ENCODE results near the gene MED12L.

The MED12L gene

GRCh38 chr3:151124476-151124875 lies 39.0 kb downstream of the MED12L start:
- no peak for DNase-seq
- in situ Hi-C loops (cut with MboI; ENCODE audit: low pct_unique_long_range_greater_than_20kb, low sequenced_read_pairs) = no loop called here

GRCh38 chr3:151130428-151130827 lies 45.0 kb downstream of the MED12L start:
- in situ Hi-C loops (cut with MboI; ENCODE audit: low pct_unique_long_range_greater_than_20kb, low sequenced_read_pairs) = no loop called here
- DNase-seq = no peak

GRCh38 chr3:151133175-151133574 lies 47.7 kb downstream of the MED12L start:
- no peak for DNase-seq
- in situ Hi-C loops (cut with MboI; ENCODE audit: low pct_unique_long_range_greater_than_20kb, low sequenced_read_pairs) = no loop called here

GRCh38 chr3:151133917-151134450 lies 48.5 kb downstream of the MED12L start:
- in situ Hi-C loops (cut with MboI; ENCODE audit: low pct_unique_long_range_greater_than_20kb, low sequenced_read_pairs) = no loop called here
- DNase-seq = no peak

GRCh38 chr3:151135541-151136337 lies 50.3 kb downstream of the MED12L start:
- in situ Hi-C loops (cut with MboI; ENCODE audit: low pct_unique_long_range_greater_than_20kb, low sequenced_read_pairs) = no loop called here
- DNase-seq = peak; percentile 58

GRCh38 chr3:151142929-151143328 lies 57.5 kb downstream of the MED12L start:
- DNase-seq = no peak
- in situ Hi-C loops (cut with MboI; ENCODE audit: low pct_unique_long_range_greater_than_20kb, low sequenced_read_pairs) = no loop called here

GRCh38 chr3:151144016-151144415 lies 58.6 kb downstream of the MED12L start:
- in situ Hi-C loops (cut with MboI; ENCODE audit: low pct_unique_long_range_greater_than_20kb, low sequenced_read_pairs) = no loop called here
- DNase-seq = no peak

- no peak for DNase-seq
- in situ Hi-C loops (cut with MboI; ENCODE audit: low pct_unique_long_range_greater_than_20kb, low sequenced_read_pairs) = no loop called here
Observed at GRCh38 chr3:151144760-151145159, 59.3 kb downstream of the MED12L start.

- in situ Hi-C loops (cut with MboI; ENCODE audit: low pct_unique_long_range_greater_than_20kb, low sequenced_read_pairs) = no loop called here
- DNase-seq = no peak
Observed at GRCh38 chr3:151145713-151146070, 60.2 kb downstream of the MED12L start.

- peak; percentile 87 for DNase-seq
- in situ Hi-C loops (cut with MboI; ENCODE audit: low pct_unique_long_range_greater_than_20kb, low sequenced_read_pairs) = no loop called here
Observed at GRCh38 chr3:151146071-151146730, 60.7 kb downstream of the MED12L start.

GRCh38 chr3:151146731-151147091 lies 61.2 kb downstream of the MED12L start:
- no peak for DNase-seq
- in situ Hi-C loops (cut with MboI; ENCODE audit: low pct_unique_long_range_greater_than_20kb, low sequenced_read_pairs) = no loop called here

GRCh38 chr3:151147299-151147698 lies 61.8 kb downstream of the MED12L start:
- no peak for DNase-seq
- in situ Hi-C loops (cut with MboI; ENCODE audit: low pct_unique_long_range_greater_than_20kb, low sequenced_read_pairs) = no loop called here

- DNase-seq = no peak
- in situ Hi-C loops (cut with MboI; ENCODE audit: low pct_unique_long_range_greater_than_20kb, low sequenced_read_pairs) = no loop called here
Observed at GRCh38 chr3:151152455-151153079, 67.1 kb downstream of the MED12L start.

- DNase-seq = no peak
- in situ Hi-C loops (cut with MboI; ENCODE audit: low pct_unique_long_range_greater_than_20kb, low sequenced_read_pairs) = no loop called here
Observed at GRCh38 chr3:151154566-151154965, 69.1 kb downstream of the MED12L start.

GRCh38 chr3:151155409-151156128 lies 70.1 kb downstream of the MED12L start:
- in situ Hi-C loops (cut with MboI; ENCODE audit: low pct_unique_long_range_greater_than_20kb, low sequenced_read_pairs) = no loop called here

GRCh38 chr3:151156618-151157216 lies 71.3 kb downstream of the MED12L start:
- in situ Hi-C loops (cut with MboI; ENCODE audit: low pct_unique_long_range_greater_than_20kb, low sequenced_read_pairs) = no loop called here
- peak; percentile 72 for DNase-seq

More at GRCh38 chr3:151155409-151156128, 70.1 kb downstream of the MED12L start:
- no peak for DNase-seq

GRCh38 chr3:151159806-151160205 lies 74.3 kb downstream of the MED12L start:
- in situ Hi-C loops (cut with MboI; ENCODE audit: low pct_unique_long_range_greater_than_20kb, low sequenced_read_pairs) = loop anchor here (10.0 kb wide), 1 partner anchor 125 kb away; no protein-coding TSS in a partner anchor
- no peak for DNase-seq

GRCh38 chr3:151165226-151165625 lies 79.8 kb downstream of the MED12L start:
- no peak for DNase-seq
- in situ Hi-C loops (cut with MboI; ENCODE audit: low pct_unique_long_range_greater_than_20kb, low sequenced_read_pairs) = loop anchor here (10.0 kb wide), 1 partner anchor 120 kb away; no protein-coding TSS in a partner anchor

- in situ Hi-C loops (cut with MboI; ENCODE audit: low pct_unique_long_range_greater_than_20kb, low sequenced_read_pairs) = loop anchor here (10.0 kb wide), 1 partner anchor 119 kb away; no protein-coding TSS in a partner anchor
- DNase-seq = peak; percentile 32
Observed at GRCh38 chr3:151166161-151166560, 80.7 kb downstream of the MED12L start.
